ENCODE data around the gene THAP12.

THAP12 gene

GRCh38 chr11:76400967-76401366 lies 20.0 kb upstream of the THAP12 start:
- Histone ChIP-seq H3K27ac (ENCODE audit: low read depth, low read length, severe bottlenecking) (no peak overlapping the region), H3K9me3 (ENCODE audit: control insufficient read depth, low read length) (no peaks in the 10 kb centered on the region), H3K4me3 (ENCODE audit: extremely low read depth, insufficient read depth, low read length, poor library complexity, severe bottlenecking) (no peak overlapping the region), H3K36me3 (ENCODE audit: control insufficient read depth, insufficient read depth, low read length) (no peaks in the 10 kb centered on the region), H3K4me1 (ENCODE audit: control insufficient read depth, insufficient read depth, low read length, poor library complexity, severe bottlenecking) (no peaks in the 10 kb centered on the region)
- WGBS, 2 experiments (ENCODE audit: insufficient coverage in 2 of 2), result 83 to 88% methylated on average over 1 of the region's 1 CpG

DNA sequence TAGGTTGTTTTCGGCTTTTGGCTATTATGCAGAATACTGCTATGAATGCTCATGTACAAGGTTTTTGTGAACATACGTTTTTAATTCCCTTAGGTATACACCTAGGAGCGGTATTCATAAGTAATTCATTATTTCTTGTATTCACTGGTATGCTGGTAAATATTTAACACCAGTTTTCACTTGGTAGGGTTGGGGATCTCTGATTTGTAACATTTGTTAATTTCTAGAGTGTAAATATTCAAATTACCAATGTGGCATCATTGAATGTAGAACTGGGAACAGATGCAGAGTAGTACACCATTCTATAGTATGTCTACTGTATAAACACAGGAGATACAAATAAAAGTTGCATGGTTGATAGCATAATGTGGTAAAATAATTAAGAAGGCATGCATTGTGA lies 16.5 kb upstream of the THAP12 start:
- Histone ChIP-seq H3K4me1 (ENCODE audit: control insufficient read depth, insufficient read depth, low read length, poor library complexity, severe bottlenecking) (no peaks in the 10 kb centered on the region), H3K9me3 (ENCODE audit: control insufficient read depth, low read length) (no peaks in the 10 kb centered on the region), H3K27ac (ENCODE audit: low read depth, low read length, severe bottlenecking) (no peak overlapping the region), H3K36me3 (ENCODE audit: control insufficient read depth, insufficient read depth, low read length) (no peaks in the 10 kb centered on the region), H3K4me3 (ENCODE audit: extremely low read depth, insufficient read depth, low read length, poor library complexity, severe bottlenecking) (no peak overlapping the region)
- WGBS, 2 experiments (ENCODE audit: insufficient coverage in 2 of 2), result 90% methylated on average over 2 of the region's 3 CpGs; no CpG with 5 or more reads in 1 of the 2 experiments

GRCh38 chr11:76395296-76395695 lies 14.4 kb upstream of the THAP12 start:
- no peak overlapping the region for H3K27ac ChIP-seq (ENCODE audit: low read depth, low read length, severe bottlenecking)
- no peaks in the 10 kb centered on the region for H3K4me1 ChIP-seq (ENCODE audit: control insufficient read depth, insufficient read depth, low read length, poor library complexity, severe bottlenecking)
- H3K9me3 ChIP-seq (ENCODE audit: control insufficient read depth, low read length), result no peaks in the 10 kb centered on the region
- H3K4me3 ChIP-seq (ENCODE audit: extremely low read depth, insufficient read depth, low read length, poor library complexity, severe bottlenecking), result no peak overlapping the region
- WGBS, 2 experiments (ENCODE audit: insufficient coverage in 2 of 2), result no CpG with 5 or more reads among the region's 1 CpG
- no peaks in the 10 kb centered on the region for H3K36me3 ChIP-seq (ENCODE audit: control insufficient read depth, insufficient read depth, low read length)

DNA sequence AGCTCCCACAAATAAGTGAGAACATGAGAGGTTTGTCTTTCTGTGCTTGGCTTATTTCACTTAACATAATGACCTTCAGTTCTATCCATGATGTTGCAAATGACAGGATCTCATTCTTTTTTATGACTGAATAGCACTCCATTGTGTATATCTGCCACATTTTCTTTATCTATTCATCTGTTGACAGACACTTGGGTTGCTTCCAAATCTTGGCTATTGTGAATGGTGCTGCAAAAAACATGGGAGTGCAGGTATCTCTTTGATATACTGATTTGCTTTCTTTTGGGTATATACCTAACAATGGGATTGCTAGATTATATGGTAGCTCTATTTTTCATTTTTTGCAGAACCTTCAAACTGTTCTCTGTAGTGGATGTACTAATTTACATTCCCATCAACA lies 13.5 kb upstream of the THAP12 start:
- no peak overlapping the region for H3K27ac ChIP-seq (ENCODE audit: low read depth, low read length, severe bottlenecking)
- H3K4me1 ChIP-seq (ENCODE audit: control insufficient read depth, insufficient read depth, low read length, poor library complexity, severe bottlenecking), result no peaks in the 10 kb centered on the region
- H3K9me3 ChIP-seq (ENCODE audit: control insufficient read depth, low read length), result no peaks in the 10 kb centered on the region
- no peak overlapping the region for H3K4me3 ChIP-seq (ENCODE audit: extremely low read depth, insufficient read depth, low read length, poor library complexity, severe bottlenecking)
- H3K36me3 ChIP-seq (ENCODE audit: control insufficient read depth, insufficient read depth, low read length), result no peaks in the 10 kb centered on the region

- Histone ChIP-seq H3K36me3 (ENCODE audit: control insufficient read depth, insufficient read depth, low read length) (no peaks in the 10 kb centered on the region), H3K4me3 (ENCODE audit: extremely low read depth, insufficient read depth, low read length, poor library complexity, severe bottlenecking) (no peak overlapping the region), H3K9me3 (ENCODE audit: control insufficient read depth, low read length) (no peaks in the 10 kb centered on the region), H3K27ac (ENCODE audit: low read depth, low read length, severe bottlenecking) (no peak overlapping the region), H3K4me1 (ENCODE audit: control insufficient read depth, insufficient read depth, low read length, poor library complexity, severe bottlenecking) (no peaks in the 10 kb centered on the region)
- no CpG with 5 or more reads among the region's 1 CpG for WGBS, 2 experiments (ENCODE audit: insufficient coverage in 2 of 2)
These were observed 11.9 kb upstream of the THAP12 start for GRCh38 chr11:76392870-76393269.

- 87 to 100% methylated on average over 2 to 7 of the region's 7 CpGs for WGBS, 2 experiments (ENCODE audit: insufficient coverage in 2 of 2)
- Histone ChIP-seq H3K9me3 (ENCODE audit: control insufficient read depth, low read length) (no peaks in the 10 kb centered on the region), H3K36me3 (ENCODE audit: control insufficient read depth, insufficient read depth, low read length) (no peaks in the 10 kb centered on the region), H3K4me1 (ENCODE audit: control insufficient read depth, insufficient read depth, low read length, poor library complexity, severe bottlenecking) (no peaks in the 10 kb centered on the region), H3K4me3 (ENCODE audit: extremely low read depth, insufficient read depth, low read length, poor library complexity, severe bottlenecking) (no peak overlapping the region), H3K27ac (ENCODE audit: low read depth, low read length, severe bottlenecking) (no peak overlapping the region)
These were observed 11.0 kb upstream of the THAP12 start for GRCh38 chr11:76391811-76392475.

- no peaks in the 10 kb centered on the region for H3K4me1 ChIP-seq (ENCODE audit: control insufficient read depth, insufficient read depth, low read length, poor library complexity, severe bottlenecking)
- H3K36me3 ChIP-seq (ENCODE audit: control insufficient read depth, insufficient read depth, low read length), result no peaks in the 10 kb centered on the region
- no peak overlapping the region for H3K27ac ChIP-seq (ENCODE audit: low read depth, low read length, severe bottlenecking)
- no peaks in the 10 kb centered on the region for H3K9me3 ChIP-seq (ENCODE audit: control insufficient read depth, low read length)
- no peak overlapping the region for H3K4me3 ChIP-seq (ENCODE audit: extremely low read depth, insufficient read depth, low read length, poor library complexity, severe bottlenecking)
- WGBS, 2 experiments (ENCODE audit: insufficient coverage in 2 of 2), result 93 to 96% methylated on average over 6 of the region's 6 CpGs
These were observed 10.1 kb upstream of the THAP12 start for GRCh38 chr11:76391021-76391420.

DNA sequence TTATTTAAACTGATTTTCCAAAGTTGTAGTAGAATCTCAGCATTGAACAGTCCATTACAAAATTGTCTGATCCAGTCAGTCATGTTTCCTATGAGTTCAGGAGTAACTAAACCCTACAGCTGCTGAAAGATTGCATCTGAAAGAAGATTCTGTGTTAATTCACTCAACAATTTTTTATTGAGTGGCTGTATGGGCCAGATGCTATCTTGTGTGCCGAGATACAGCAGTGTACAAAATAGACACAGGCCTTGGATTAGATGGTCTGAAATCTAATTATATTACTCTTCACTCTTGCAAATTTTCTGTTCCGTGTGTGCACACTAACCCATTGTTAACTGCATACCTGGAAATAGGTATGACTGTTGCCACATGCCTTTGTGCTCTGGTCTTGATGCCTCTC lies 7.5 kb upstream of the THAP12 start:
- no peak overlapping the region for H3K27ac ChIP-seq (ENCODE audit: low read depth, low read length, severe bottlenecking)
- no CpG with 5 or more reads among the region's 2 CpGs for WGBS, 2 experiments (ENCODE audit: insufficient coverage in 2 of 2)

GRCh38 chr11:76385903-76386302 lies 5.0 kb upstream of the THAP12 start:
- no peaks in the 10 kb centered on the region for H3K36me3 ChIP-seq (ENCODE audit: control insufficient read depth, insufficient read depth, low read length)
- 65 to 76% methylated on average over 4 to 5 of the region's 5 CpGs for WGBS, 2 experiments (ENCODE audit: insufficient coverage in 2 of 2)
- peaks cover 6% of the 10 kb centered on the region for H3K4me1 ChIP-seq (ENCODE audit: control insufficient read depth, insufficient read depth, low read length, poor library complexity, severe bottlenecking)
- H3K27ac ChIP-seq (ENCODE audit: low read depth, low read length, severe bottlenecking), result no peak overlapping the region
- no peak overlapping the region for H3K4me3 ChIP-seq (ENCODE audit: extremely low read depth, insufficient read depth, low read length, poor library complexity, severe bottlenecking)
- no peaks in the 10 kb centered on the region for H3K9me3 ChIP-seq (ENCODE audit: control insufficient read depth, low read length)

More for the DNA sequence above, 7.5 kb upstream of the THAP12 start:
- Histone ChIP-seq H3K9me3 (ENCODE audit: control insufficient read depth, low read length) (no peaks in the 10 kb centered on the region), H3K4me3 (ENCODE audit: extremely low read depth, insufficient read depth, low read length, poor library complexity, severe bottlenecking) (no peak overlapping the region), H3K36me3 (ENCODE audit: control insufficient read depth, insufficient read depth, low read length) (no peaks in the 10 kb centered on the region), H3K4me1 (ENCODE audit: control insufficient read depth, insufficient read depth, low read length, poor library complexity, severe bottlenecking) (no peaks in the 10 kb centered on the region)

DNA sequence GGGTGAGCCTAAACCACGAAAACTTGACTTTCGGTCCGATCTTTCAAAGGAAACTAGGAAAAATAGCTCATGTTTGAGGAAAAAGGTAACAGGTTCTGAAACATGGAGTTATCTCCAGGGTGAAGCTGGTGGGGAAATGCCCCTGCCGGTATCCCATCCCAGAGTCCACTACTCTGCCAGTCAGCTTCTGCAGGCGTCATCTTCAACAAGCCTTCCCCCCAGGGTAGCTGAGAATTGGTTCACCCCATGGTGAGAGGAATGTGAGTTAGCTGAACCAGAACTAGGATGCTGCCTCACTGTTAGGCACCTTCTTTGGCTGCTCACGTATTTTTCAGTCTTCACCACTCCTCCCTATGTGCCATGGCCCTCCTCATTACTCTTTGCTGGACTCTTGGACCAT lies 1.3 kb upstream of the THAP12 start:
- Histone ChIP-seq H3K36me3 (ENCODE audit: control insufficient read depth, insufficient read depth, low read length) (no peaks in the 10 kb centered on the region), H3K4me3 (ENCODE audit: extremely low read depth, insufficient read depth, low read length, poor library complexity, severe bottlenecking) (peak overlapping the region; percentile 83), H3K4me1 (ENCODE audit: control insufficient read depth, insufficient read depth, low read length, poor library complexity, severe bottlenecking) (peaks cover 12% of the 10 kb centered on the region), H3K27ac (ENCODE audit: low read depth, low read length, severe bottlenecking) (no peak overlapping the region), H3K9me3 (ENCODE audit: control insufficient read depth, low read length) (no peaks in the 10 kb centered on the region)
- WGBS, 2 experiments (ENCODE audit: insufficient coverage in 2 of 2), result 73 to 86% methylated on average over 4 to 6 of the region's 6 CpGs

- WGBS, 2 experiments (ENCODE audit: insufficient coverage in 2 of 2), result 0 to 2% methylated on average over 42 to 44 of the region's 85 CpGs
- H3K4me1 ChIP-seq (ENCODE audit: control insufficient read depth, insufficient read depth, low read length, poor library complexity, severe bottlenecking), result peaks cover 12% of the 10 kb centered on the region
- no peaks in the 10 kb centered on the region for H3K36me3 ChIP-seq (ENCODE audit: control insufficient read depth, insufficient read depth, low read length)
- H3K27ac ChIP-seq (ENCODE audit: low read depth, low read length, severe bottlenecking), result no peak overlapping the region
- no peaks in the 10 kb centered on the region for H3K9me3 ChIP-seq (ENCODE audit: control insufficient read depth, low read length)
- peak overlapping the region; percentile 83 for H3K4me3 ChIP-seq (ENCODE audit: extremely low read depth, insufficient read depth, low read length, poor library complexity, severe bottlenecking)
These were observed 564 bp downstream of the THAP12 start for GRCh38 chr11:76380159-76380976.
